ENCODE results near the gene ARL6IP4. TPM values are rescaled to one million over a fixed set of nuclear protein-coding genes. Genes with fewer than 3 reads are reported as not detected.

ARL6IP4 gene
- total RNA-seq, 2 experiments from 2014 or later = 228 to 263 TPM

DNA sequence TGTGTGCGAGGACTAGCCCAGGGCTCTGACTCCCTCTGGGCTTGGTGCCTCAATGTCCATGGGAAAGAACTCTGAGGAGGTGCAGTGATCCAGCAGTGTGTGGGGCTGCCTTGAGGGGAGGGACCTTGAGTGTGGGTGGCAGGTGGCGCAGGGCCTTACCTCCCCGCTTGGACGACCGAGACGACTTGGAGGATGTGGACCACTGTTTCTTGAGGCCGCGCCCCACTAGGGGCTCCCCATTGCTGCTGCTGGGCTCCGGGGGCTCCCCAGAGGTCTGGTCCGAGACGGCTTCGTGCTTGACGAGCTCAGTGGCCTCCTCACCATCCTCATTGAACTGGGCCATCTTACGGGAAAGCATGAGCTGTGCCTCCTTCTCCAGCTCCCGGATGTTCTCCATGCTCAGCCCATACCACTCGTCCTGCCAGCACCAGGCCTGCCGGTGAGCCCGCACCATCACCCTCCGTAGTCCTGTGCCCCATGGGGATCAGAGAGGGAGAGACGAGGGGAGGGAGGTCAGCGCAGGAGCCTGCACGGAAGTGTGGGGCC lies 24.7 kb downstream of the ARL6IP4 start:
- Histone ChIP-seq H3K79me2 (ENCODE audit: insufficient read depth, low read depth, low read length) (no peaks in the 10 kb centered on the region), H3K27ac (ENCODE audit: low read depth, low read length, poor library complexity, severe bottlenecking) (no peak overlapping the region), H3K4me2 (ENCODE audit: low read length) (no peak overlapping the region), H3K4me3 (ENCODE audit: low read depth, low read length, poor library complexity, severe bottlenecking) (no peak overlapping the region), H3K36me3 (ENCODE audit: insufficient read depth, low read length) (no peaks in the 10 kb centered on the region), H3K9me2 (ENCODE audit: insufficient read depth, low read length) (no peaks in the 10 kb centered on the region), H3K4me1 (ENCODE audit: insufficient read depth, low read length, poor library complexity, severe bottlenecking) (no peaks in the 10 kb centered on the region), H4K20me1 (ENCODE audit: insufficient read depth, low read length) (no peaks in the 10 kb centered on the region), H2AFZ (ENCODE audit: low read length) (no peak overlapping the region), H3K9me3 (ENCODE audit: low read length) (no peaks in the 10 kb centered on the region)
- CTCF ChIA-PET (ENCODE audit: unreplicated experiment) = no interaction called here
- DNase-seq (ENCODE audit: low spot score) = no peak
- intact Hi-C loops (cut with micrococcal nuclease; ENCODE audit: unreplicated experiment) = no loop called here
- POLR2A ChIA-PET = interaction anchor here (1.1 kb wide), 1 partner anchor 16 kb away, joined by 5 read pairs; no protein-coding TSS in a partner anchor
- no peak for TF ChIP-seq EZH2phosphoT487 (IDR thresholded peaks at IDR 0.05; ENCODE audit: borderline replicate concordance, low read depth, low read length)
- TF ChIP-seq, protein P1, sequence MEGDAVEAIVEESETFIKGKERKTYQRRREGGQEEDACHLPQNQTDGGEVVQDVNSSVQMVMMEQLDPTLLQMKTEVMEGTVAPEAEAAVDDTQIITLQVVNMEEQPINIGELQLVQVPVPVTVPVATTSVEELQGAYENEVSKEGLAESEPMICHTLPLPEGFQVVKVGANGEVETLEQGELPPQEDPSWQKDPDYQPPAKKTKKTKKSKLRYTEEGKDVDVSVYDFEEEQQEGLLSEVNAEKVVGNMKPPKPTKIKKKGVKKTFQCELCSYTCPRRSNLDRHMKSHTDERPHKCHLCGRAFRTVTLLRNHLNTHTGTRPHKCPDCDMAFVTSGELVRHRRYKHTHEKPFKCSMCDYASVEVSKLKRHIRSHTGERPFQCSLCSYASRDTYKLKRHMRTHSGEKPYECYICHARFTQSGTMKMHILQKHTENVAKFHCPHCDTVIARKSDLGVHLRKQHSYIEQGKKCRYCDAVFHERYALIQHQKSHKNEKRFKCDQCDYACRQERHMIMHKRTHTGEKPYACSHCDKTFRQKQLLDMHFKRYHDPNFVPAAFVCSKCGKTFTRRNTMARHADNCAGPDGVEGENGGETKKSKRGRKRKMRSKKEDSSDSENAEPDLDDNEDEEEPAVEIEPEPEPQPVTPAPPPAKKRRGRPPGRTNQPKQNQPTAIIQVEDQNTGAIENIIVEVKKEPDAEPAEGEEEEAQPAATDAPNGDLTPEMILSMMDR (conservative IDR thresholded peaks at IDR 0.05; ENCODE audit: low read length) = no peak
- BruUV-seq (replicated peaks) = no TSS peak

DNA sequence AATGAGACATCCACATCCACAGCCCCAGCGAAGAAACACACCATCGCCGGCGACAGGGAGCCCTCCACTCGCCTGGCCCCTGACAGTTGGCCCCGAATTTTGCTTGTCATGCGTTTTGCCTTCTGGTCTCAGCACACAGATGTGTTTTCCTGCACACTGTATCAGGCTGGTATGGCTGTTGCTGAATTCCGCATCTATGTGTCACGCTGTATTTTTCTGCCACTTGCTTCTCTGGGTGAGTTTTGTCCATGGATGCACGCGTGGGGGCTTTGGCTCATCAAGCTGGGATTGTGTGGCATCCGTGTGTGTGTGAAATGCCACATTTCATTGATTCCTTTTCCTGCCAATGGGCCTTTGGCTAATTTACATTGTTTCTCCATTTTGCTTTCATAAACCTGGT lies 26.5 kb downstream of the ARL6IP4 start:
- H3K79me2 ChIP-seq (ENCODE audit: insufficient read depth, low read depth, low read length) = no peaks in the 10 kb centered on the region
- no TSS peak for BruUV-seq (replicated peaks)
- ChIA-PET CTCF (ENCODE audit: unreplicated experiment) (no interaction called here), POLR2A (no interaction called here)
- no peak overlapping the region for H3K4me3 ChIP-seq (ENCODE audit: low read depth, low read length, poor library complexity, severe bottlenecking)
- no peaks in the 10 kb centered on the region for H3K36me3 ChIP-seq (ENCODE audit: insufficient read depth, low read length)
- no peak overlapping the region for H3K27ac ChIP-seq (ENCODE audit: low read depth, low read length, poor library complexity, severe bottlenecking)
- H3K4me2 ChIP-seq (ENCODE audit: low read length) = no peak overlapping the region
- no peaks in the 10 kb centered on the region for H4K20me1 ChIP-seq (ENCODE audit: insufficient read depth, low read length)
- intact Hi-C loops (cut with micrococcal nuclease; ENCODE audit: unreplicated experiment) = no loop called here
- no peaks in the 10 kb centered on the region for H3K9me3 ChIP-seq (ENCODE audit: low read length)
- H3K9me2 ChIP-seq (ENCODE audit: insufficient read depth, low read length) = no peaks in the 10 kb centered on the region
- TF ChIP-seq, protein P1 (conservative IDR thresholded peaks at IDR 0.05; ENCODE audit: low read length) = no peak
- TF ChIP-seq EZH2phosphoT487 (IDR thresholded peaks at IDR 0.05; ENCODE audit: borderline replicate concordance, low read depth, low read length) = no peak
- no peaks in the 10 kb centered on the region for H3K4me1 ChIP-seq (ENCODE audit: insufficient read depth, low read length, poor library complexity, severe bottlenecking)
- no peak overlapping the region for H2AFZ ChIP-seq (ENCODE audit: low read length)
- no peak for DNase-seq (ENCODE audit: low spot score)

DNA sequence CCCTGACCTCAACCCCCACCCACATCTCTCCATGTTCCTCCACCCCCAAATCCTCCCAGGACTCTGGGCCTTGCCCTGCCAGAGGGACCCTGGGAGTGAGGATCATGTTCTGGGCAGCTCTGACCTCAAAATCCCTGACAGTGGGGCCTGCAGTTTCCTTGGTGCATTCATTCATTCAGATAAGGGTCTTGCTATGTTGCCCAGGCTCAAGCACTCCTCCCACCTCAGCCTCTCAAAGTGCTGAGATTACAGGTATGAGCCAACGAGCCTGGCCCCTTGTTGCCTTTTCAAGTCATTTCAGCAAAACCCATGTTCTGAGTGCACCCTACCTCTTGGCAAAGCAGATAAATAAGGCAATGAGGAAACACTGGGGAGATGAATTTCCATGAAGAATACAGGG lies 29.6 kb downstream of the ARL6IP4 start:
- Histone ChIP-seq H3K9me2 (ENCODE audit: insufficient read depth, low read length) (no peaks in the 10 kb centered on the region), H3K9me3 (ENCODE audit: low read length) (no peaks in the 10 kb centered on the region), H3K4me2 (ENCODE audit: low read length) (no peak overlapping the region), H2AFZ (ENCODE audit: low read length) (no peak overlapping the region), H3K79me2 (ENCODE audit: insufficient read depth, low read depth, low read length) (no peaks in the 10 kb centered on the region), H3K4me1 (ENCODE audit: insufficient read depth, low read length, poor library complexity, severe bottlenecking) (no peaks in the 10 kb centered on the region), H3K4me3 (ENCODE audit: low read depth, low read length, poor library complexity, severe bottlenecking) (no peak overlapping the region), H4K20me1 (ENCODE audit: insufficient read depth, low read length) (no peaks in the 10 kb centered on the region), H3K36me3 (ENCODE audit: insufficient read depth, low read length) (no peaks in the 10 kb centered on the region), H3K27ac (ENCODE audit: low read depth, low read length, poor library complexity, severe bottlenecking) (no peak overlapping the region)
- intact Hi-C loops (cut with micrococcal nuclease; ENCODE audit: unreplicated experiment) = no loop called here
- no peak for DNase-seq (ENCODE audit: low spot score)
- ChIA-PET POLR2A (interaction anchor here (0.5 to 0.6 kb wide), 2 partner anchors 229 to 488 kb away, joined by 3 read pairs; no protein-coding TSS in a partner anchor), CTCF (ENCODE audit: unreplicated experiment) (no interaction called here)
- no TSS peak for BruUV-seq (replicated peaks)
- TF ChIP-seq, protein P1 (conservative IDR thresholded peaks at IDR 0.05; ENCODE audit: low read length) = no peak
- no peak for TF ChIP-seq EZH2phosphoT487 (IDR thresholded peaks at IDR 0.05; ENCODE audit: borderline replicate concordance, low read depth, low read length)

Measured in OCI-LY7 (cell line).